ENCODE measurements around the gene MYRIP. TPM values are rescaled to one million over a fixed set of nuclear protein-coding genes. Genes with fewer than 3 reads are reported as not detected.

Gene MYRIP
- total RNA-seq, 1 experiment from 2014 or later: 19.0 TPM

GRCh38 chr3:40192628-40193027 lies 383.2 kb downstream of the MYRIP start:
- Histone ChIP-seq H3K4me2 (ENCODE audit: low read depth, low read length, poor library complexity, severe bottlenecking) (no peak overlapping the region), H4K20me1 (ENCODE audit: insufficient read depth, low read depth, low read length) (no peaks in the 10 kb centered on the region), H2AFZ (ENCODE audit: low read length) (no peak overlapping the region), H3K36me3 (ENCODE audit: insufficient read depth, low read length) (peaks cover 5% of the 10 kb centered on the region; the same call in 1 of the 2 replicates), H3K79me2 (ENCODE audit: low read length) (peaks cover 2% of the 10 kb centered on the region; the same call in 1 of the 2 replicates), H3K4me1 (ENCODE audit: low read length) (no peaks in the 10 kb centered on the region), H3K27ac (ENCODE audit: low read length) (no peak overlapping the region), H3K9me2 (replicated peaks; ENCODE audit: insufficient read depth, low read length) (no peaks in the 10 kb centered on the region), H3K9me3 (ENCODE audit: low read length) (no peaks in the 10 kb centered on the region), H3K9ac (ENCODE audit: low read length) (no peak overlapping the region), H3K4me3 (ENCODE audit: low read length) (no peak overlapping the region), H3K27me3 (ENCODE audit: low read length) (no peaks in the 10 kb centered on the region)
- DNase-seq: no peak

DNA sequence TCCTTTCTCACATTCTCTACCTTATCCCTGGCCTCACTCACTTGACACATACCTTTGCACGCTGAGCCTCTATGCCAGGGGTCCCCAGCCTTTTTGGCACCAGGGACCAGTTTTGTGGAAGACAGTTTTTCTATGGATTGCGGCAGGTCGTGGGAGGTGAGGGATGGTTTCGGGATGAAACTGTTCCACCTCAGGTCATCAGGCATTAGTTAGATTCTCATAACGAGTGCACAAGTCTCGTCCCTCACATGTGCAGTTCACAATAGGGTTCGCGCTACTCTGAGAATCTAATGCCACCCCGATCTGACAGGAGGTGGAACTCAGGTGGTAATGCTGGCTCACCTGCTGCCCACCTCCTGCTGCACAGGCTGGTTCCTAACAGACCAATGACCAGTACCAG lies 387.6 kb downstream of the MYRIP start:
- no peaks in the 10 kb centered on the region for H3K9me2 ChIP-seq (replicated peaks; ENCODE audit: insufficient read depth, low read length)
- H3K9me3 ChIP-seq (ENCODE audit: low read length): no peaks in the 10 kb centered on the region
- no peak for DNase-seq
- H3K4me3 ChIP-seq (ENCODE audit: low read length): no peak overlapping the region
- no peak overlapping the region for H3K4me2 ChIP-seq (ENCODE audit: low read depth, low read length, poor library complexity, severe bottlenecking)
- H3K27me3 ChIP-seq (ENCODE audit: low read length): no peaks in the 10 kb centered on the region
- H3K4me1 ChIP-seq (ENCODE audit: low read length): no peaks in the 10 kb centered on the region
- peaks cover 2% of the 10 kb centered on the region; the same call in 1 of the 2 replicates for H3K79me2 ChIP-seq (ENCODE audit: low read length)
- H2AFZ ChIP-seq (ENCODE audit: low read length): no peak overlapping the region
- H3K9ac ChIP-seq (ENCODE audit: low read length): no peak overlapping the region
- H3K36me3 ChIP-seq (ENCODE audit: insufficient read depth, low read length): peaks cover 5% of the 10 kb centered on the region; the same call in 1 of the 2 replicates
- no peaks in the 10 kb centered on the region for H4K20me1 ChIP-seq (ENCODE audit: insufficient read depth, low read depth, low read length)
- no peak overlapping the region for H3K27ac ChIP-seq (ENCODE audit: low read length)

GRCh38 chr3:40200692-40201316 lies 391.4 kb downstream of the MYRIP start:
- no peaks in the 10 kb centered on the region for H4K20me1 ChIP-seq (ENCODE audit: insufficient read depth, low read depth, low read length)
- no peak overlapping the region for H3K9ac ChIP-seq (ENCODE audit: low read length)
- H3K9me2 ChIP-seq (replicated peaks; ENCODE audit: insufficient read depth, low read length): no peaks in the 10 kb centered on the region
- H3K27ac ChIP-seq (ENCODE audit: low read length): no peak overlapping the region
- H3K36me3 ChIP-seq (ENCODE audit: insufficient read depth, low read length): no peaks in the 10 kb centered on the region
- H3K4me3 ChIP-seq (ENCODE audit: low read length): no peak overlapping the region
- no peaks in the 10 kb centered on the region for H3K9me3 ChIP-seq (ENCODE audit: low read length)
- H3K4me2 ChIP-seq (ENCODE audit: low read depth, low read length, poor library complexity, severe bottlenecking): no peak overlapping the region
- no peak for DNase-seq
- no peaks in the 10 kb centered on the region for H3K4me1 ChIP-seq (ENCODE audit: low read length)
- H2AFZ ChIP-seq (ENCODE audit: low read length): no peak overlapping the region
- H3K79me2 ChIP-seq (ENCODE audit: low read length): no peaks in the 10 kb centered on the region
- H3K27me3 ChIP-seq (ENCODE audit: low read length): no peaks in the 10 kb centered on the region

- Histone ChIP-seq H3K9me2 (replicated peaks; ENCODE audit: insufficient read depth, low read length) (no peaks in the 10 kb centered on the region), H3K27me3 (ENCODE audit: low read length) (no peaks in the 10 kb centered on the region), H4K20me1 (ENCODE audit: insufficient read depth, low read depth, low read length) (no peaks in the 10 kb centered on the region), H3K4me2 (ENCODE audit: low read depth, low read length, poor library complexity, severe bottlenecking) (no peak overlapping the region), H3K36me3 (ENCODE audit: insufficient read depth, low read length) (no peaks in the 10 kb centered on the region), H3K4me1 (ENCODE audit: low read length) (no peaks in the 10 kb centered on the region), H3K27ac (ENCODE audit: low read length) (no peak overlapping the region), H3K9ac (ENCODE audit: low read length) (no peak overlapping the region), H3K9me3 (ENCODE audit: low read length) (no peaks in the 10 kb centered on the region), H3K4me3 (ENCODE audit: low read length) (no peak overlapping the region), H2AFZ (ENCODE audit: low read length) (no peak overlapping the region), H3K79me2 (ENCODE audit: low read length) (no peaks in the 10 kb centered on the region)
- no peak for DNase-seq
These were observed 392.4 kb downstream of the MYRIP start for GRCh38 chr3:40201770-40202169.

GRCh38 chr3:40206522-40206921 lies 397.1 kb downstream of the MYRIP start:
- no peaks in the 10 kb centered on the region for H4K20me1 ChIP-seq (ENCODE audit: insufficient read depth, low read depth, low read length)
- DNase-seq: no peak
- no peaks in the 10 kb centered on the region for H3K9me2 ChIP-seq (replicated peaks; ENCODE audit: insufficient read depth, low read length)
- H3K36me3 ChIP-seq (ENCODE audit: insufficient read depth, low read length): 0 out of 2 replicates have a peak, but pooled peaks cover 2% of the 10 kb centered on the region
- H2AFZ ChIP-seq (ENCODE audit: low read length): no peak overlapping the region
- H3K27me3 ChIP-seq (ENCODE audit: low read length): no peaks in the 10 kb centered on the region
- H3K4me2 ChIP-seq (ENCODE audit: low read depth, low read length, poor library complexity, severe bottlenecking): no peak overlapping the region
- H3K79me2 ChIP-seq (ENCODE audit: low read length): no peaks in the 10 kb centered on the region
- H3K4me1 ChIP-seq (ENCODE audit: low read length): no peaks in the 10 kb centered on the region
- H3K4me3 ChIP-seq (ENCODE audit: low read length): no peak overlapping the region
- H3K27ac ChIP-seq (ENCODE audit: low read length): no peak overlapping the region
- H3K9ac ChIP-seq (ENCODE audit: low read length): no peak overlapping the region
- H3K9me3 ChIP-seq (ENCODE audit: low read length): no peaks in the 10 kb centered on the region

- Histone ChIP-seq H3K9ac (ENCODE audit: low read length) (no peak overlapping the region), H3K9me2 (replicated peaks; ENCODE audit: insufficient read depth, low read length) (no peaks in the 10 kb centered on the region), H3K27ac (ENCODE audit: low read length) (no peak overlapping the region), H3K4me3 (ENCODE audit: low read length) (no peak overlapping the region), H4K20me1 (ENCODE audit: insufficient read depth, low read depth, low read length) (no peaks in the 10 kb centered on the region), H3K27me3 (ENCODE audit: low read length) (no peaks in the 10 kb centered on the region), H3K4me2 (ENCODE audit: low read depth, low read length, poor library complexity, severe bottlenecking) (no peak overlapping the region), H3K4me1 (ENCODE audit: low read length) (no peaks in the 10 kb centered on the region), H3K79me2 (ENCODE audit: low read length) (no peaks in the 10 kb centered on the region), H2AFZ (ENCODE audit: low read length) (no peak overlapping the region), H3K9me3 (ENCODE audit: low read length) (no peaks in the 10 kb centered on the region), H3K36me3 (ENCODE audit: insufficient read depth, low read length) (0 out of 2 replicates have a peak, but pooled peaks cover 2% of the 10 kb centered on the region)
- DNase-seq: no peak
These were observed 398.4 kb downstream of the MYRIP start for GRCh38 chr3:40207796-40208195.

DNA sequence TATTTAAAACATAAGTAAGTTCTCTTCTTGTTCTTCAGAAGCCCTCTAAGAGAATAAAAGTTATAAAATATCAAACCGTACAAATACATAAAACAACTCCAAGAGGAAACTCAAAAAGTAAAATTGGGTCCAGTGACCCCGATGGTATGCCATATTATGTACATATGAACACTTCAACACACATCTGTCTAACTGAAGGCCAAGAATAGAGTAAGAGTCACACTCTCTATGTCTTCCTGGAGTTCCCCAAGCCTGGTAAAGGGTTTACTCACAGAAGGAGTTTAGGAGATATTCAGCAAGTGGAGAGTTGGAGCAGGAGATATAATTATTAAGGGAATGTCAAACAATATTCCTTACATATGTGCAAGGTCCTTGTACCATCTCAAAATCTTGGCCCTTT lies 398.8 kb downstream of the MYRIP start:
- Histone ChIP-seq H3K27me3 (ENCODE audit: low read length) (no peaks in the 10 kb centered on the region), H4K20me1 (ENCODE audit: insufficient read depth, low read depth, low read length) (no peaks in the 10 kb centered on the region), H3K4me3 (ENCODE audit: low read length) (no peak overlapping the region), H3K9ac (ENCODE audit: low read length) (no peak overlapping the region), H2AFZ (ENCODE audit: low read length) (no peak overlapping the region), H3K9me2 (replicated peaks; ENCODE audit: insufficient read depth, low read length) (no peaks in the 10 kb centered on the region), H3K4me2 (ENCODE audit: low read depth, low read length, poor library complexity, severe bottlenecking) (no peak overlapping the region), H3K79me2 (ENCODE audit: low read length) (no peaks in the 10 kb centered on the region), H3K9me3 (ENCODE audit: low read length) (no peaks in the 10 kb centered on the region), H3K27ac (ENCODE audit: low read length) (no peak overlapping the region), H3K36me3 (ENCODE audit: insufficient read depth, low read length) (0 out of 2 replicates have a peak, but pooled peaks cover 2% of the 10 kb centered on the region), H3K4me1 (ENCODE audit: low read length) (no peaks in the 10 kb centered on the region)
- no peak for DNase-seq

DNA sequence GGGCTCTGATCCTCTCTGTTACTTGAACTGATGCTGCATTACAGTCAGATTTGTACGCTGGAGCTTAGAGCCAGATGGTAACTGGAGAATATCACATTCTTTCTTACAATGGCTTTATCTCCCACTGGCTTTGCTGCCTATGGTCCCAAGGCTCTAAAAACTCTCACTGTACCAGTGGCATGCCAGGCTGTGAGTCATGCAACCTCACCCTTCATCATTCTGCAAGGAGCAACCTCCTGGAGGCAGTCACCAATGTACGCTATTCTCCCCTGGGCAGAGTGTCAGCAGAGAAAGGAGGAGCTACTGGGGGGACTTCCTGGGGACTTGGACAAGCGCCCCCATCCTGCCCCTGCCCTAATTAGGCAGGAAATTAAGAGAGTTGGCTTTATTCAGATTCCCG lies 402.2 kb downstream of the MYRIP start:
- Histone ChIP-seq H3K27ac (ENCODE audit: low read length) (no peak overlapping the region), H3K27me3 (ENCODE audit: low read length) (no peaks in the 10 kb centered on the region), H3K4me1 (ENCODE audit: low read length) (no peaks in the 10 kb centered on the region), H2AFZ (ENCODE audit: low read length) (no peak overlapping the region), H3K4me2 (ENCODE audit: low read depth, low read length, poor library complexity, severe bottlenecking) (no peak overlapping the region), H3K9me3 (ENCODE audit: low read length) (no peaks in the 10 kb centered on the region), H4K20me1 (ENCODE audit: insufficient read depth, low read depth, low read length) (no peaks in the 10 kb centered on the region), H3K36me3 (ENCODE audit: insufficient read depth, low read length) (0 out of 2 replicates have a peak, but pooled peaks cover 6% of the 10 kb centered on the region), H3K9ac (ENCODE audit: low read length) (no peak overlapping the region), H3K9me2 (replicated peaks; ENCODE audit: insufficient read depth, low read length) (no peaks in the 10 kb centered on the region), H3K4me3 (ENCODE audit: low read length) (no peak overlapping the region), H3K79me2 (ENCODE audit: low read length) (no peaks in the 10 kb centered on the region)
- DNase-seq: no peak

Measured in Karpas-422 (cell line).